Chondrocyte (in vitro differentiated cells): ENCODE results near the gene IL9R. TPM values are rescaled to one million over a fixed set of nuclear protein-coding genes. Genes with fewer than 3 reads are reported as not detected.
"Not testable (repeated sequence)": the region's sequence is repeated elsewhere in the genome, so short reads cannot be mapped to it uniquely, and the experiment has no call there.

Experiments
- DNase-seq: peaks from one replicate; pipeline ENCODE4 v3.0.0; 2021; ENCODE audit warnings: mixed read lengths, low spot score
- H3K27ac Mint-ChIP-seq: one replicate; pipeline ENCODE4 v1.8.0; 2021; ENCODE audit warnings: mild to moderate bottlenecking, moderate library complexity, mixed read lengths; ENCODE audit not compliant: unreplicated experiment
- H3K27me3 Mint-ChIP-seq: 2 replicates; pipeline ENCODE4 v1.8.0; 2021; ENCODE audit warnings: low read depth, mixed read lengths
- H3K36me3 Mint-ChIP-seq: 2 replicates; pipeline ENCODE4 v1.8.0; 2021; ENCODE audit warnings: low read depth, mixed read lengths
- H3K4me1 Mint-ChIP-seq: 2 replicates; pipeline ENCODE4 v1.8.0; 2021; ENCODE audit warnings: low read depth, mild to moderate bottlenecking, mixed read lengths
- H3K4me3 Mint-ChIP-seq: one replicate; pipeline ENCODE4 v1.8.0; 2021; ENCODE audit warnings: mild to moderate bottlenecking, moderate library complexity, mixed read lengths; ENCODE audit not compliant: unreplicated experiment
- H3K9me3 Mint-ChIP-seq: 2 replicates; pipeline ENCODE4 v1.8.0; 2021; ENCODE audit warnings: low read depth, mixed read lengths
- total RNA-seq: library from RNA; stranded (reverse); gene quantifications from 3 replicates; pipeline ENCODE4 v1.2.1, GENCODE V29; 2021
- TF ChIP-seq, protein P1 (sequence below): fragments of 200-600 bp; sonication (generic); IDR thresholded peaks from 2 replicates; pipeline ENCODE4 v1.5.0; 2021; ENCODE audit warnings: antibody characterized with exemption, mild to moderate bottlenecking, moderate library complexity

The IL9R gene
- total RNA-seq, 1 donor from 2014 or later, result not detected

GRCh38 chrX:156028653-156029237, 31.2 kb downstream of the IL9R start:
- H3K36me3 Mint-ChIP-seq, H3K9me3 Mint-ChIP-seq: not testable (repeated sequence)

DNA sequence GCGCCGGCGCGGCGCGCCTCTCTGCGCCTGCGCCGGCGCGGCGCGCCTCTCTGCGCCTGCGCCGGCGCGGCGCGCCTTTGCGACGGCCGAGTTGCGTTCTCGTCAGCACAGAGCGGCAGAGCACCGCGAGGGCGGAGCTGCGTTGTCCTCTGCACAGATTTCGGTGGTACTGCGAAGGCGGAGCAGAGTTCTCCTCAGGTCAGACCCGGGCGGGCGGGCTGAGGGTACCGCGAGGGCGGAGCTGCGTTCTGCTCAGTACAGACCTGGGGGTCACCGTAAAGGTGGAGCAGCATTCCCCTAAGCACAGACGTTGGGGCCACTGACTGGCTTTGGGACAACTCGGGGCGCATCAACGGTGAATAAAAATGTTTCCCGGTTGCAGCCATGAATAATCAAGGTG, 31.8 kb downstream of the IL9R start:
- H3K4me1 Mint-ChIP-seq, H3K9me3 Mint-ChIP-seq, H3K4me3 Mint-ChIP-seq, H3K27ac Mint-ChIP-seq, DNase-seq, H3K36me3 Mint-ChIP-seq, H3K27me3 Mint-ChIP-seq: not testable (repeated sequence)

More at GRCh38 chrX:156028653-156029237, 31.2 kb downstream of the IL9R start:
- not testable (repeated sequence) for H3K27ac Mint-ChIP-seq, DNase-seq, H3K4me3 Mint-ChIP-seq, H3K27me3 Mint-ChIP-seq, H3K4me1 Mint-ChIP-seq
- TF ChIP-seq, protein P1, sequence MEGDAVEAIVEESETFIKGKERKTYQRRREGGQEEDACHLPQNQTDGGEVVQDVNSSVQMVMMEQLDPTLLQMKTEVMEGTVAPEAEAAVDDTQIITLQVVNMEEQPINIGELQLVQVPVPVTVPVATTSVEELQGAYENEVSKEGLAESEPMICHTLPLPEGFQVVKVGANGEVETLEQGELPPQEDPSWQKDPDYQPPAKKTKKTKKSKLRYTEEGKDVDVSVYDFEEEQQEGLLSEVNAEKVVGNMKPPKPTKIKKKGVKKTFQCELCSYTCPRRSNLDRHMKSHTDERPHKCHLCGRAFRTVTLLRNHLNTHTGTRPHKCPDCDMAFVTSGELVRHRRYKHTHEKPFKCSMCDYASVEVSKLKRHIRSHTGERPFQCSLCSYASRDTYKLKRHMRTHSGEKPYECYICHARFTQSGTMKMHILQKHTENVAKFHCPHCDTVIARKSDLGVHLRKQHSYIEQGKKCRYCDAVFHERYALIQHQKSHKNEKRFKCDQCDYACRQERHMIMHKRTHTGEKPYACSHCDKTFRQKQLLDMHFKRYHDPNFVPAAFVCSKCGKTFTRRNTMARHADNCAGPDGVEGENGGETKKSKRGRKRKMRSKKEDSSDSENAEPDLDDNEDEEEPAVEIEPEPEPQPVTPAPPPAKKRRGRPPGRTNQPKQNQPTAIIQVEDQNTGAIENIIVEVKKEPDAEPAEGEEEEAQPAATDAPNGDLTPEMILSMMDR, result peak; percentile 23

DNA sequence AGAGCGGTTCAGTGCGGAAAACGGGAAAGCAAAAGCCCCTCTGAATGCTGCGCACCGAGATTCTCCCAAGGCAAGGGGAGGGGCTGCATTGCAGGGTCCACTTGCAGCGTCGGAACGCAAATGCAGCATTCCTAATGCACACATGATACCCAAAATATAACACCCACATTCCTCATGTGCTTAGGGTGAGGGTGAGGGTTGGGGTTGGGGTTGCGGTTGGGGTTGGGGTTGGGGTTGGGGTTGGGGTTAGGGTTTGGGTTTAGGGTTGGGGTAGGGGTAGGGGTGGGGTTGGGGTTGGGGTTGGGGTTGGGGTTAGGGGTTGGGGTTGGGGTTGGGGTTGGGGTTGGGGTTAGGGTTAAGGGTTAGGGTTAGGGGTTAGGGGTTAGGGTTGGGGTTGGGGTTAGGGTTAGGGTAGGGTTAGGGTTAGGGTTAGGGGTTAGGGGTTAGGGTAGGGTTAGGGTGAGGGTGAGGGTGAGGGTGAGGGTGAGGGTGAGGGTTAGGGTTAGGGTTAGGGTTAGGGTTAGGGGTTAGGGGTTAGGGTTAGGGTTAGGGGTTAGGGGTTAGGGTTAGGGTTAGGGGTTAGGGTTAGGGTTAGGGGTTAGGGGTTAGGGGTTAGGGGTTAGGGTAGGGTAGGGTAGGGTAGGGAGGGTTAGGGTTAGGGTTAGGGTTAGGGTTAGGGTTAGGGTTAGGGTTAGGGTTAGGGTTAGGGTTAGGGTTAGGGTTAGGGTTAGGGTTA, 32.4 kb downstream of the IL9R start:
- H3K4me3 Mint-ChIP-seq, H3K9me3 Mint-ChIP-seq, H3K4me1 Mint-ChIP-seq, H3K27ac Mint-ChIP-seq, H3K27me3 Mint-ChIP-seq, DNase-seq, H3K36me3 Mint-ChIP-seq: not testable (repeated sequence)

DNA sequence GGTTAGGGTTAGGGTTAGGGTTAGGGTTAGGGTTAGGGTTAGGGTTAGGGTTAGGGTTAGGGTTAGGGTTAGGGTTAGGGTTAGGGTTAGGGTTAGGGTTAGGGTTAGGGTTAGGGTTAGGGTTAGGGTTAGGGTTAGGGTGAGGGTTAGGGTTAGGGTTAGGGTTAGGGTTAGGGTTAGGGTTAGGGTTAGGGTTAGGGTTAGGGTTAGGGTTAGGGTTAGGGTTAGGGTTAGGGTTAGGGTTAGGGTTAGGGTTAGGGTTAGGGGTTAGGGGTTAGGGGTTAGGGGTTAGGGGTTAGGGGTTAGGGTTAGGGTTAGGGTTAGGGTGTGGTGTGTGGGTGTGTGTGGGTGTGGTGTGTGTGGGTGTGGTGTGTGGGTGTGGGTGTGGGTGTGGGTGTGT, 33.0 kb downstream of the IL9R start:
- not testable (repeated sequence) for H3K36me3 Mint-ChIP-seq, H3K4me1 Mint-ChIP-seq, H3K9me3 Mint-ChIP-seq, H3K4me3 Mint-ChIP-seq, DNase-seq, H3K27ac Mint-ChIP-seq, H3K27me3 Mint-ChIP-seq

Other genes with a start within 250 kb of the IL9R start
- gene VAMP7, start 116.4 kb upstream of the IL9R start, total RNA-seq, result 35.7 to 40.3 TPM (median 37.4 TPM) in 3 replicates